ENCODE data around the gene EDNRA. TPM values are rescaled to one million over a fixed set of nuclear protein-coding genes. Genes with fewer than 3 reads are reported as not detected.

The EDNRA gene
- total RNA-seq, 1 experiment from 2014 or later = not detected

DNA sequence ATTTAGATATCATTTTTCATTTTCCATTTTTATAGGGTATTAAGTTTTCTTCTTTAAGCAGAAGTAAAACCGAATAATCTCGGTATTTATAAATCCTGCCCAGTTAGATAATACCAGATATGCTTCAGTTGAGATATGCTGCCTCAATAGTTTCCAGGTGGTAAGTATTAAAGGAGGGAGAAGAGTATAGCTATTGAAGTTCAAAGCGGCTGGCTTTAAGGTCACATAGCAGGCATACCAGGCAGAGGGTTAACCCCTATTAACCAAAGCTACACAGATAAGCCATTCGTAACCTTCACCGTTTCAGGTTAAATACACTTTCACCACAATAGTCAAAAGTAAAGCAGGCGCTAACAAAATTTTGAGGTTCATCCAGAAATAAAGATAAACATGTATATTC is 54.2 kb downstream of the EDNRA start:
- H3K4me1 ChIP-seq (replicated peaks; ENCODE audit: insufficient read depth) = no peaks in the 10 kb centered on the region
- no peak for DNase-seq
- no peaks in the 10 kb centered on the region for H3K27me3 ChIP-seq (ENCODE audit: insufficient read depth, low read depth)
- intact Hi-C loops (cut with micrococcal nuclease; ENCODE audit: unreplicated experiment) = no loop called here
- H3K4me3 ChIP-seq = no peak overlapping the region
- no peak overlapping the region for H3K27ac ChIP-seq
- H3K36me3 ChIP-seq (ENCODE audit: low read depth) = no peaks in the 10 kb centered on the region
- H3K79me2 ChIP-seq (ENCODE audit: low read depth) = no peaks in the 10 kb centered on the region
- CTCF ChIA-PET = interaction anchor here (0.7 kb wide), 1 partner anchor 146 kb away, joined by 3 read pairs; no protein-coding TSS in a partner anchor
- H3K9me3 ChIP-seq (ENCODE audit: insufficient read depth, low read depth) = no peaks in the 10 kb centered on the region
- POLR2A ChIA-PET (ENCODE audit: unreplicated experiment) = no interaction called here
- no peak overlapping the region for H2AFZ ChIP-seq
- H3F3A ChIP-seq (ENCODE audit: insufficient read depth, low read depth) = no peaks in the 10 kb centered on the region
- H3K4me2 ChIP-seq = no peak overlapping the region
- TF ChIP-seq EZH2 (IDR thresholded peaks at IDR 0.05; ENCODE audit: low read depth) (no peak), CTCF (conservative IDR thresholded peaks at IDR 0.05) (no peak)
- no peaks in the 10 kb centered on the region for H4K20me1 ChIP-seq (ENCODE audit: insufficient read depth)
- H3K9me2 ChIP-seq (ENCODE audit: insufficient read depth) = no peaks in the 10 kb centered on the region
- BruUV-seq (replicated peaks) = no TSS peak

GRCh38 chr4:147538711-147539110 is 57.8 kb downstream of the EDNRA start:
- Histone ChIP-seq H3K36me3 (ENCODE audit: low read depth) (no peaks in the 10 kb centered on the region), H4K20me1 (ENCODE audit: insufficient read depth) (no peaks in the 10 kb centered on the region), H3K9me3 (ENCODE audit: insufficient read depth, low read depth) (no peaks in the 10 kb centered on the region), H3K4me1 (replicated peaks; ENCODE audit: insufficient read depth) (no peaks in the 10 kb centered on the region), H3K79me2 (ENCODE audit: low read depth) (no peaks in the 10 kb centered on the region), H2AFZ (no peak overlapping the region), H3K4me2 (no peak overlapping the region), H3K9me2 (ENCODE audit: insufficient read depth) (no peaks in the 10 kb centered on the region), H3K27ac (no peak overlapping the region), H3K27me3 (ENCODE audit: insufficient read depth, low read depth) (no peaks in the 10 kb centered on the region), H3K4me3 (no peak overlapping the region), H3F3A (ENCODE audit: insufficient read depth, low read depth) (no peaks in the 10 kb centered on the region)
- CTCF ChIA-PET = no interaction called here
- BruUV-seq (replicated peaks) = no TSS peak
- TF ChIP-seq CTCF (conservative IDR thresholded peaks at IDR 0.05) = no peak
- no peak for TF ChIP-seq EZH2 (IDR thresholded peaks at IDR 0.05; ENCODE audit: low read depth)
- intact Hi-C loops (cut with micrococcal nuclease; ENCODE audit: unreplicated experiment) = no loop called here
- DNase-seq = no peak
- POLR2A ChIA-PET (ENCODE audit: unreplicated experiment) = no interaction called here

- intact Hi-C loops (cut with micrococcal nuclease; ENCODE audit: unreplicated experiment) = no loop called here
- CTCF ChIA-PET = no interaction called here
Measured at GRCh38 chr4:147539959-147540358, 59.1 kb downstream of the EDNRA start.

More at GRCh38 chr4:147539959-147540358, 59.1 kb downstream of the EDNRA start:
- Histone ChIP-seq H3K9me3 (ENCODE audit: insufficient read depth, low read depth) (no peaks in the 10 kb centered on the region), H3K4me1 (replicated peaks; ENCODE audit: insufficient read depth) (no peaks in the 10 kb centered on the region), H3K4me2 (no peak overlapping the region), H4K20me1 (ENCODE audit: insufficient read depth) (no peaks in the 10 kb centered on the region), H3K9me2 (ENCODE audit: insufficient read depth) (no peaks in the 10 kb centered on the region), H3K79me2 (ENCODE audit: low read depth) (no peaks in the 10 kb centered on the region), H3K27me3 (ENCODE audit: insufficient read depth, low read depth) (no peaks in the 10 kb centered on the region), H3K27ac (no peak overlapping the region), H2AFZ (no peak overlapping the region), H3K4me3 (no peak overlapping the region), H3K36me3 (ENCODE audit: low read depth) (no peaks in the 10 kb centered on the region), H3F3A (ENCODE audit: insufficient read depth, low read depth) (no peaks in the 10 kb centered on the region)
- POLR2A ChIA-PET (ENCODE audit: unreplicated experiment) = no interaction called here
- BruUV-seq (replicated peaks) = no TSS peak
- TF ChIP-seq EZH2 (IDR thresholded peaks at IDR 0.05; ENCODE audit: low read depth) (no peak), CTCF (conservative IDR thresholded peaks at IDR 0.05) (no peak)
- no peak for DNase-seq
